Activated naive CD8-positive, alpha-beta T cell treated with anti-CD3 and anti-CD28 coated beads for 36 hours (primary cell): Measurements from ENCODE around the gene AARS1. TPM values are rescaled to one million over a fixed set of nuclear protein-coding genes. Genes with fewer than 3 reads are reported as not detected.
"Not testable (repeated sequence)": the region's sequence is repeated elsewhere in the genome, so short reads cannot be mapped to it uniquely, and the experiment has no call there.

Experiments used
- DNase-seq: peaks from one replicate; pipeline ENCODE4 v3.0.0; 2021
- H3K27ac Mint-ChIP-seq: one replicate; pipeline ENCODE4 v1.8.0; 2022; ENCODE audit warnings: mild to moderate bottlenecking, moderate library complexity, mixed read lengths
- H3K27me3 Mint-ChIP-seq: one replicate; pipeline ENCODE4 v1.8.0; 2022; ENCODE audit warnings: mild to moderate bottlenecking, mixed read lengths
- H3K36me3 Mint-ChIP-seq: one replicate; pipeline ENCODE4 v1.8.0; 2021; ENCODE audit warnings: mild to moderate bottlenecking, mixed read lengths
- H3K4me1 Mint-ChIP-seq: one replicate; pipeline ENCODE4 v1.8.0; 2021; ENCODE audit warnings: mixed read lengths
- H3K4me3 Mint-ChIP-seq: one replicate; pipeline ENCODE4 v1.8.0; 2022; ENCODE audit warnings: mild to moderate bottlenecking, moderate library complexity, mixed read lengths
- H3K9me3 Mint-ChIP-seq: one replicate; pipeline ENCODE4 v1.8.0; 2022; ENCODE audit warnings: mixed read lengths
- total RNA-seq, 2 experiments: library from RNA; stranded (reverse); gene quantifications; one replicate each; pipeline ENCODE4 v1.2.3, GENCODE V29; 2021

AARS1 gene
- total RNA-seq, 2 experiments from 2014 or later = 167 to 173 TPM

GRCh38 chr16:70218586-70218985 is 70.7 kb downstream of the AARS1 start:
- H3K27ac Mint-ChIP-seq, H3K9me3 Mint-ChIP-seq, H3K4me3 Mint-ChIP-seq, H3K4me1 Mint-ChIP-seq, H3K27me3 Mint-ChIP-seq, DNase-seq: not testable (repeated sequence)
- peaks cover 14% of the 10 kb centered on the region for H3K36me3 Mint-ChIP-seq

GRCh38 chr16:70206382-70206781 is 82.9 kb downstream of the AARS1 start:
- H3K4me3 Mint-ChIP-seq, H3K27me3 Mint-ChIP-seq, H3K27ac Mint-ChIP-seq, H3K9me3 Mint-ChIP-seq, DNase-seq, H3K4me1 Mint-ChIP-seq: not testable (repeated sequence)
- peaks cover 33% of the 10 kb centered on the region for H3K36me3 Mint-ChIP-seq

GRCh38 chr16:70204668-70205405 is 84.5 kb downstream of the AARS1 start:
- peaks cover 22% of the 10 kb centered on the region for H3K36me3 Mint-ChIP-seq
- H3K4me1 Mint-ChIP-seq, H3K27ac Mint-ChIP-seq, H3K4me3 Mint-ChIP-seq, H3K9me3 Mint-ChIP-seq, H3K27me3 Mint-ChIP-seq, DNase-seq: not testable (repeated sequence)

GRCh38 chr16:70204010-70204409 is 85.3 kb downstream of the AARS1 start:
- H3K27ac Mint-ChIP-seq, H3K4me1 Mint-ChIP-seq, H3K27me3 Mint-ChIP-seq, H3K9me3 Mint-ChIP-seq, H3K4me3 Mint-ChIP-seq, DNase-seq: not testable (repeated sequence)
- H3K36me3 Mint-ChIP-seq = peaks cover 18% of the 10 kb centered on the region

- peaks cover 18% of the 10 kb centered on the region for H3K36me3 Mint-ChIP-seq
These were observed 85.8 kb downstream of the AARS1 start for GRCh38 chr16:70203508-70203907.

More at GRCh38 chr16:70203508-70203907, 85.8 kb downstream of the AARS1 start:
- H3K27ac Mint-ChIP-seq, H3K4me3 Mint-ChIP-seq, DNase-seq, H3K9me3 Mint-ChIP-seq, H3K27me3 Mint-ChIP-seq, H3K4me1 Mint-ChIP-seq: not testable (repeated sequence)

Other genes with a start within 250 kb of the AARS1 start
- 10 to 100 TPM; 20.9 to 21.3 TPM for gene PDPR, start 175.2 kb downstream of the AARS1 start, total RNA-seq
- gene CLEC18C, start 115.7 kb downstream of the AARS1 start, total RNA-seq = under 1 TPM in 1 of 2 experiments, not detected in 1; 0.23 TPM
- 10 to 100 TPM; 34.9 to 35.5 TPM for gene EXOSC6, start 37.6 kb downstream of the AARS1 start, total RNA-seq
- 10 to 100 TPM; 36.7 to 39.3 TPM for gene DDX19B, start 9.7 kb upstream of the AARS1 start, total RNA-seq
- gene DDX19A, start 57.4 kb upstream of the AARS1 start, total RNA-seq = 10 to 100 TPM; 67.4 to 72.1 TPM
- gene ST3GAL2, start 149.6 kb upstream of the AARS1 start, total RNA-seq = 10 to 100 TPM; 21.5 to 23.3 TPM
- 1 to 10 TPM; 8.7 to 9.6 TPM for gene FCSK, start 165.1 kb upstream of the AARS1 start, total RNA-seq
- 10 to 100 TPM; 45.5 TPM for gene COG4, start 234.0 kb upstream of the AARS1 start, total RNA-seq
- 100 to 1,000 TPM; 545 to 550 TPM for gene SF3B3, start 234.3 kb upstream of the AARS1 start, total RNA-seq